ENCODE data around the gene FGF12. TPM values are rescaled to one million over a fixed set of nuclear protein-coding genes. Genes with fewer than 3 reads are reported as not detected.
"Not testable (repeated sequence)": the region's sequence is repeated elsewhere in the genome, so short reads cannot be mapped to it uniquely, and the experiment has no call there.

The FGF12 gene
- total RNA-seq, 1 donor from 2014 or later = 136 TPM

GRCh38 chr3:192607798-192608197, 119.5 kb downstream of the FGF12 start:
- DNase-seq (ENCODE audit: low spot score in 2 of 2) = no peak
- no peak for FAIRE-seq

GRCh38 chr3:192597913-192598312, 129.4 kb downstream of the FGF12 start:
- no peak for DNase-seq (ENCODE audit: low spot score in 2 of 2)
- no peak for FAIRE-seq

- FAIRE-seq = no peak
Measured at GRCh38 chr3:192597506-192597905, 129.8 kb downstream of the FGF12 start.

DNA sequence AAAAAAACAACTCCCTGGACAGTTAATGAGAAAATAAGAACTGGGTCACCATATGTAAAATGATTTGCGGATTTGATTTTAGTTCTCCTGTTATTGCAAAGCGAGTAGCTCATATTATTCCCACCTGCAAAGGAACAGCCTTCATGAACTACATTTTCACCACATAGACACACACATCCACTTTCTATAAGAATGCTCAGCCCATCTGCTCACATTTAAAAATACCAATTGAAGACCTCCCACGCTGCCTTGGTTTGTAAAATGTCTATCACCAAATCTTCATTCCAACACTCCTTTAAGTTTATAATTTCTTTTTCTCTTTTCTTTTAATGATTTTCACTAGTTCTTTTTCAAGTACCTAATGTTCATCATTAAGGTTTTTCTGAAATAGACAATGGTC, 148.6 kb downstream of the FGF12 start:
- no peak for FAIRE-seq
- no peak for DNase-seq (ENCODE audit: low spot score in 2 of 2)

More at GRCh38 chr3:192597506-192597905, 129.8 kb downstream of the FGF12 start:
- DNase-seq (ENCODE audit: low spot score in 2 of 2) = no peak

- DNase-seq (ENCODE audit: low spot score in 2 of 2) (no peak), FAIRE-seq (no peak)
Measured at GRCh38 chr3:192577811-192578210, 149.5 kb downstream of the FGF12 start.

GRCh38 chr3:192577271-192577670, 150.1 kb downstream of the FGF12 start:
- FAIRE-seq (no peak), DNase-seq (ENCODE audit: low spot score in 2 of 2) (no peak)

GRCh38 chr3:192576704-192577103, 150.6 kb downstream of the FGF12 start:
- not testable (repeated sequence) for DNase-seq (ENCODE audit: low spot score in 2 of 2); FAIRE-seq

DNA sequence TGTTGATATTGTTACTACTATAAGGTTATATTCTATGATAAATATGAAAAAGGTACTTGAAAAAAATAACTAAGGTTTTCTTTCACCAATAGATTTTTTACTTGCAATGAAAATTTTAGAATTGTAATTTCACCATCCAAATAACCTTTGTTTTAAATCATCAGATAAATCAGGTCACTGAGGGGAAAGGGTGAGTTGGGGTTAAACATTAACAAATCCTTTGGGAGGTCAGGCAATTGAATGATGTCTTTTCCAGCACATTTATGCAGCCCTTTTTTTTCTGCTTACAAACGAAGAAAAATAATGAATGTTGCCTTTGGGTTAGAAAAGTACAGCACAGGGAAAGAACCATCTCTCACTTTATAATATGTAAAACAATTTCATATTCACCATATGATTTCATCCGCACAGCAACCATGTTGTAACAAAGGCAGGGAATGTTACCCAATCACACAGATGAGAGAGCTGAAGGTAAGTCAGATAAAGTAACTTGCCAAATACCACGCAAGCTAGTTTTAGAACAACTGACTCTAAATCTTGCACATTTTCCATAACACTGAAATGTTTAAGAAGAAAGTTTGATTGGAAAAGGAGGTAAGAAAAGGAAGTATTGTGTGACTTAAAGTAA, 151.3 kb downstream of the FGF12 start:
- FAIRE-seq (no peak), DNase-seq (ENCODE audit: low spot score in 2 of 2) (no peak)

- no peak for FAIRE-seq
- no peak for DNase-seq (ENCODE audit: low spot score in 2 of 2)
Measured at GRCh38 chr3:192573240-192573639, 154.1 kb downstream of the FGF12 start.

DNA sequence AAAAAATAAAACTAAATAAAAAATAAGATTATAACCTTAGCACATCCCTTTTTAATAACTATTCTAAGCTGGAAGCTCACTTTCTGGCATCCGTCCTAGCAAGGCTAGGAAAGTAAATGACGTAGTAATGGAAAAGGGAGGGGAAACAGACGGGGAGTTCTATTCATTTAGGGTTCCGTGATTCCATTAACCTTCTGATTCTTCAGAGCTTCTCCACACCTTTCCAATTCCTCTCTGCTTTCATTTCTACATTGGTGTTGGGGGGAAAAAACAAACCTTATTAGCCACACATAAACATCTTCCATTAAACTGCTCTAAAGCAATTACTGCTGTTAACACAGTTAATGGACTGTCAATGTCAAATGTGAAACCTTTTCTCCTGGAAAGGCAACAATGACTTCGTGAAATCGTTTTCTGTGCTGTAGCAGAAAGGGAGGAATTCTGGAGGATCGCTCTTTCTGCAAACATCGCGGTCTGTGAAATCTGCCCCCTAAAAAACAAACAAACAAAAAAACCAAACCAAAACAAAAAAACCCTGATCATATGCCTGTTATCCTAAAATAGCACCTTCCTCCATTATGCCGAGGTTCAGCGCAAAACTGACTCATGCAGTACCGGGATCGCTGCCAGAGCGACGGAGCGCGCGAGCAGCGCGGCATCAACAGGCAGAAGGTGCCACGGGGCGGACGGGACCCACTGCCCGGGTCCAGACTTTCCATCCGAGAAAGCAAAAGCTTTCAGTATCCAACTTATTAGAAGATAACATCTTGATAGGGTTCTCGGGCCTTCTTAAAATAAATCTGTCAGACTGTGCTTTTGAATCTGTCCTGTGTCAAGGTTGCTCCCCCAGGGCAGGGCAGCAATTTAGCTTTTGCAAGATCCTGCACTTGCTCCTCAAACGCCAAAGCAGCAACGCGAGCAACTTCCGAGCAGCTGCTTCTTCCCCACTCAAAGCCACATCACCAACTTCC, 156.2 kb downstream of the FGF12 start:
- DNase-seq (ENCODE audit: low spot score in 2 of 2) = peak in 1 of 2 donors; percentile 23
- no peak for FAIRE-seq

DNA sequence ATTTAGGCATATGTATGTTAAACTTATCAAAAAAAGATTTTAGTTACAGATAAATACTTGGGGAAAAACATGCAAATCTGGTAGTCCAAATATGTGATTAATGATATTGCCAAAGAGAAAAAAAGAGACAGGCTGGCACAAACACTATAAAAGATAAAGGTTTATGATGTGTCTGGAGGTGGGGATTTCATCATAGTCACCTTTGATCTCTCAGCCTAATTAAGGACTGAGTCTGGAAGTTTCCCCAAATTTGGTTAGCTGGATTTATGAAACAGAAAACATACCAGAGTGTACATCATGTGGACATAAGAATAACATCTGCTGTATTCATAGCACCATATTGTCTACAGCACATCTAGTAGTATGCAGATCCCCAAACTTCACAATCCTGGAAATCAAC, 157.0 kb downstream of the FGF12 start:
- FAIRE-seq (no peak), DNase-seq (ENCODE audit: low spot score in 2 of 2) (no peak)

GRCh38 chr3:192566706-192567290, 160.5 kb downstream of the FGF12 start:
- FAIRE-seq (peak; percentile 94), DNase-seq (ENCODE audit: low spot score in 2 of 2) (peak; percentile 42 to 49)

DNA sequence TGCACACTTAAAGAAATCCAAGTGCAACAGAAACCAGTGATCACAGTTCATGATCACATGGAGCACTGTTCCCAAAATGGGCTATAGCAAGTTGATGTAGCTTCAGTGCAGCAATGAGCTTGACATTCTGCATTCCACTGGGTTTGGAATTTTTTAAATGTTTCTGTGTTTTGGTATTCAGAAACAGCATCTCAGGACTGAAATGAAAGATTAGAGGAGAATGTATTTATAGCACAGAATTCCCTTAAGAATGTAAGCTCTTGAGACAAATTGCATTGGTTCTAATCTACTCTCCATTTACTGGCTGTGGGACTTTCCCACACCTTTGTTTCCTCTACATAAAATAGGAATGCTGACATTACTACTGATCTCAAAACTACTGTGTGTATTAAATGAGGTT, 162.7 kb downstream of the FGF12 start:
- no peak for DNase-seq (ENCODE audit: low spot score in 2 of 2)
- no peak for FAIRE-seq

DNA sequence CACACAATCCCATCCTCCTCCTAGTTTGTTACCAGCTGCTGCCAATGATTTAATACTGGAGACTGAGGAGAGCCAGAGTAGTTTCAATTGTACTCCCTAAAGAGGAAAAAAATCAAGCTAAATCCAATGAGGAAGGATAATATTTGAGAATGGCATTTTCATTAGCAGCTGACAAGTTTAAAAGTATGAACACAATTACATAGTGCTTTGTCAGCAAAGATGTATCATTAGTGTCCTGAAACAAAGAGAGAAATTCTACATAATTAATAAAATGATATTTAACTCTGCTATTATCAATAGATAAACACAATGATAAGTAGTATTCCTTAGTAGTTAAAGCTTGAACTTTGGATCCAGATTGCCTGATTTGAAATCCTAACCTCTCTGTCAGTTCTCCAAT, 163.9 kb downstream of the FGF12 start:
- no peak for FAIRE-seq
- DNase-seq (ENCODE audit: low spot score in 2 of 2) = no peak

GRCh38 chr3:192553707-192554106, 173.6 kb downstream of the FGF12 start:
- FAIRE-seq (no peak), DNase-seq (ENCODE audit: low spot score in 2 of 2) (no peak)

- DNase-seq (ENCODE audit: low spot score in 2 of 2) (no peak), FAIRE-seq (no peak)
Measured at GRCh38 chr3:192550356-192550755, 177.0 kb downstream of the FGF12 start.

GRCh38 chr3:192545333-192545732, 182.0 kb downstream of the FGF12 start:
- FAIRE-seq (no peak), DNase-seq (ENCODE audit: low spot score in 2 of 2) (no peak)

DNA sequence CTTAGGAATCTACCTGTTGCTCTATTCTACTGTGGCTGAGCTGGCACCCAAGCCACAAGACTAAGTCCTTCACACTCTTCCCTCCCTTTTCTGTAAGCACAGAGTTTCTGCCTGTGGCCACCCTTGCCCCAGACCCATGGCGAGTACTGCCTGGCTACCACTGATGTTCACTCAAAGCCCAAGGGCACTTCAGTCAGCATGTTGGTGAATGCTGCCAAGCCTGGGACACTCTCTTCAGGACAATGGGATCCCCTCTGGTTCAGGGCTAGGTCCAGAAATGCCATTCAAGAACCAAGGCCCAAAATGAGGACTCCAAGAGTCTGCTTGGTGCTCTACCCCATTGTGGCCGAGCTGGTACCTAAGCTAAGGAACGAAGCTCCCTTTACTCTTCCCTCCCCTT, 184.2 kb downstream of the FGF12 start:
- FAIRE-seq (no peak), DNase-seq (ENCODE audit: low spot score in 2 of 2) (no peak)

DNA sequence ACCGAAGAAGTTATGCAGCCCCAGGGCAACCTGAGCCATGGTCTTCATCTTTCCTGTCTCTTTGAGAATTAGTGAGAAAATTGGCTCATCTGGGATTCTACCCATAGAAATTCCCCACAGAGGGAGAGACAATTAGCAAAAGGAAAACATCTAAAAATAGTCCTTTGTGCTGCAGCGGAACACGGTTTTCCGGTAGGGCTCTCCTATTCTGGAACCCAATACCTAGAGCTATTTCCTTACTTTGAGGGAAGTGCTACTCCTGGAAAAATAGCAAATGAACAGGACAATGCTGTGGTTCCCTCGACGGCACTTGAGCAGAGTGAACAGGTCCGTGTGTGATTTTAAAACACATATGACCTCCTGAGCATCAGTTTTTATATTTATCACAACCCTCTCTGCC, 210.5 kb downstream of the FGF12 start:
- DNase-seq (ENCODE audit: low spot score in 2 of 2) (no peak), FAIRE-seq (no peak)

DNA sequence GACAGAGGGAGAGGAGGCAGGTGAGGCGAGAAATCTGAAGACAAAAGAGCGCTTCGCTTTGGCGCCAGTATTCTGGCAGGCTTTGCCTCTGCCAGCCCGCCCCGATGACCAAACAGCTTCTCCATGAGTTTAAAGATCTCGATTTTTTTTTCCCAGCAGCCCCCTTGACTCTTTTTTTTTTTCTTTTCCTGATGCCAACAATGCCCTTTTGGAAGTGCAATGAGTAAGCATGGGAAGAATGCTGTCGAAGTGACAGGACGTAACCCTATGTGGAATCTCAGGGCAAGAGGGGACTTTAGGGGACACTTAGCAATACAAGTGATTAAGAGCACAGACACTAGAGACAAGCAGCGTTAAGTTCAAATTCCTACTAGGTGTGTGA, 211.7 kb downstream of the FGF12 start:
- FAIRE-seq (no peak), DNase-seq (ENCODE audit: low spot score in 2 of 2) (no peak)

Measured in frontal cortex (tissue), 4 donors.